Lower leg skin (tissue), 4 donors: ENCODE measurements around the gene RPTOR. TPM values are rescaled to one million over a fixed set of nuclear protein-coding genes. Genes with fewer than 3 reads are reported as not detected.
A peak's percentile ranks its signal among the peaks of the same experiment; 100 is the strongest.

Experiments used
- DNase-seq, 2 donors: peaks; one replicate each; pipeline ENCODE4 v3.0.0-alpha.2; 2019; ENCODE audit warnings: low spot score in 2 of 2
- H3K4me3 ChIP-seq: fragments of 200-600 bp; sonication (generic); 2 replicates; pipeline ENCODE4 v1.5.1; 2017; ENCODE audit warnings: mild to moderate bottlenecking, low read depth; ENCODE audit not compliant: poor library complexity, severe bottlenecking
- POLR2A ChIP-seq, 2 donors: fragments of 450-650 bp; IDR thresholded peaks; one replicate each; pipeline ENCODE4 v1.6.1; 2016 to 2017; ENCODE audit warnings: antibody characterized with exemption in 2 of 2, mild to moderate bottlenecking in 1 of 2, moderate library complexity in 1 of 2
- WGBS, 2 donors: methylation state at CpG; one replicate each; pipeline ENCODE4 v1.1.5; 2018; 5-methylcytosine and 5-hydroxymethylcytosine counted together
- intact Hi-C: fragments of 100-400 bp; cut with DNase I; formaldehyde crosslinking; loops from one replicate; pipeline ENCODE4 v1.15.0; 2023; ENCODE audit warnings: low total_unique reads
- total RNA-seq, 4 donors: library from RNA; depleted of rRNA; stranded (reverse); fragments of >200 nt; gene quantifications; one replicate each; pipeline ENCODE4 v1.1.0, GENCODE V29; 2016
- TF ChIP-seq, protein P1 (sequence below), 3 donors: fragments of 450-650 bp; IDR thresholded peaks; one replicate each; pipeline ENCODE4 v1.5.1; 2016; ENCODE audit warnings: antibody characterized with exemption in 3 of 3, mild to moderate bottlenecking in 3 of 3, moderate library complexity in 2 of 3

The RPTOR gene
- total RNA-seq, 4 donors from 2014 or later = 30.7 to 68.2 (median 39.8) TPM

DNA sequence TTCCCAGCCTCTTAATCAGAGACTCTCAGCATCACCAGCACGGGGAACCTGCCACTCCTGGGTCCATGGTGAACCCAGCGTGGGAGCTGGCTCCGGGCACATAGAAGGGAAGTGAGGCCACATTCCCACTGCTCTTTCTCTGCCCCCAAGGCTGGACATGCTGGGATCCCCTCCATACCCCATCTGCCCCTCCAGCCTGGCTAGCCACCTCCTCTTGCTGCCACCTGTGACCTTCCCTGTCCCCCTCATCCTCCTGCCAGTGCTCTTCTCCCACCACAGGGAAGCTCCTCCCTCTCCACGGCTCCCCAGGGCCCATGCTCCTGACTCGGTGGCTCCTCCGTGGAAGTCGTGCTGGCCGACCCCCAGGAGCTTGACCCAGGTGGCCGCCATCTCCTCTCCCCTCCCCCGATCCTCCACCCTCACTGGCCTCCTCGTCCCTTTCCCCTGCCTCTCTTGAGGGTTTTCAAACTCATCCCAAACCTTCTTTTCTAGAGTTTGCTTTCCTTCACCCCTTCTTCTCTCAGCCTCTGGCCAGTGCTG lies 307.9 kb downstream of the RPTOR start:
- WGBS, 2 donors = 91 to 93% methylated on average over 11 of the region's 11 CpGs
- TF ChIP-seq POLR2A (IDR thresholded peaks at IDR 0.05) = no peak
- TF ChIP-seq, protein P1, sequence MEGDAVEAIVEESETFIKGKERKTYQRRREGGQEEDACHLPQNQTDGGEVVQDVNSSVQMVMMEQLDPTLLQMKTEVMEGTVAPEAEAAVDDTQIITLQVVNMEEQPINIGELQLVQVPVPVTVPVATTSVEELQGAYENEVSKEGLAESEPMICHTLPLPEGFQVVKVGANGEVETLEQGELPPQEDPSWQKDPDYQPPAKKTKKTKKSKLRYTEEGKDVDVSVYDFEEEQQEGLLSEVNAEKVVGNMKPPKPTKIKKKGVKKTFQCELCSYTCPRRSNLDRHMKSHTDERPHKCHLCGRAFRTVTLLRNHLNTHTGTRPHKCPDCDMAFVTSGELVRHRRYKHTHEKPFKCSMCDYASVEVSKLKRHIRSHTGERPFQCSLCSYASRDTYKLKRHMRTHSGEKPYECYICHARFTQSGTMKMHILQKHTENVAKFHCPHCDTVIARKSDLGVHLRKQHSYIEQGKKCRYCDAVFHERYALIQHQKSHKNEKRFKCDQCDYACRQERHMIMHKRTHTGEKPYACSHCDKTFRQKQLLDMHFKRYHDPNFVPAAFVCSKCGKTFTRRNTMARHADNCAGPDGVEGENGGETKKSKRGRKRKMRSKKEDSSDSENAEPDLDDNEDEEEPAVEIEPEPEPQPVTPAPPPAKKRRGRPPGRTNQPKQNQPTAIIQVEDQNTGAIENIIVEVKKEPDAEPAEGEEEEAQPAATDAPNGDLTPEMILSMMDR (IDR thresholded peaks at IDR 0.05) = no peak
- intact Hi-C loops = no loop called here
- no peak for DNase-seq
- no peak overlapping the region for H3K4me3 ChIP-seq

DNA sequence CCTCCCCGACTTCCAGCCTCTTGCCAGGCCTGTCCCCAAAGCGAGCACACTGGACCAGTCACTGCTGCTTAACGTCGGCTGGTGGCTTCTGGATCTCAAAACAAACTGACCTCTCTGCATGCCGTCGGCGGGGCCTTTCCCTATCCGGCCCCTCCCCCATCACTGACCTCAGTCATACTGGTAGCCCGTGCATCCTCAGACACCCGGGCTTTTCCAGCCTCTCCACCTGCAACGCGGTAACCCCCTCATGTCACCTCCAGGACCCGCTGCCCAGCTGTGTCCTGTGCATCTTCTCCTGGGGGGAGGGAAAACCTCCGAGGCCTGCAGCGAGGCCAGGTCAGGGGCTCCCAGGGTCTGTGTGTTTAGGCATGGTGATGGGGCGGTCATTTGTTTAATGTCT lies 308.4 kb downstream of the RPTOR start:
- TF ChIP-seq, protein P1 (IDR thresholded peaks at IDR 0.05) = no peak
- TF ChIP-seq POLR2A (IDR thresholded peaks at IDR 0.05) = no peak
- no peak for DNase-seq
- H3K4me3 ChIP-seq = no peak overlapping the region
- intact Hi-C loops = no loop called here
- WGBS, 2 donors = 85 to 87% methylated on average over 16 of the region's 16 CpGs

DNA sequence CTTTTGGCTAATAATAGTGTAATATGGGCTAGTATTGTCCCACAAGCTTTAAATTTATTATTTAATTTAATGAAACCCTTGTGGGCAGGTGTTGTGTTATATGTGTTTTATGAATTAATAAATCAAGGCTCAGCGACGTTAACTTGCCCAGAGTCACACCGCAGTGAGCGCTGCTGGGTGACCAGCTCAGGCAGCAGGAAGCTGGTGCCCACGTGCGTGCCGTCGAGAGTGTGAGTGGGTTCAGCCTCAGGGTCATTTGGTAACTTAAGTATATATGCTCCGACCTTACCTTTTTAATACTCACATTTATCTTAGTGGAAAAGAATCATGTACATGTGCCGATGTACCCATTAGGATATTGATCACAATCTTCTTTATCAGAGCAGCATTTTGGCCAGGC lies 309.6 kb downstream of the RPTOR start:
- 93 to 95% methylated on average over 10 of the region's 10 CpGs for WGBS, 2 donors
- no peak overlapping the region for H3K4me3 ChIP-seq
- no peak for DNase-seq
- TF ChIP-seq POLR2A (IDR thresholded peaks at IDR 0.05) = no peak
- intact Hi-C loops = no loop called here

DNA sequence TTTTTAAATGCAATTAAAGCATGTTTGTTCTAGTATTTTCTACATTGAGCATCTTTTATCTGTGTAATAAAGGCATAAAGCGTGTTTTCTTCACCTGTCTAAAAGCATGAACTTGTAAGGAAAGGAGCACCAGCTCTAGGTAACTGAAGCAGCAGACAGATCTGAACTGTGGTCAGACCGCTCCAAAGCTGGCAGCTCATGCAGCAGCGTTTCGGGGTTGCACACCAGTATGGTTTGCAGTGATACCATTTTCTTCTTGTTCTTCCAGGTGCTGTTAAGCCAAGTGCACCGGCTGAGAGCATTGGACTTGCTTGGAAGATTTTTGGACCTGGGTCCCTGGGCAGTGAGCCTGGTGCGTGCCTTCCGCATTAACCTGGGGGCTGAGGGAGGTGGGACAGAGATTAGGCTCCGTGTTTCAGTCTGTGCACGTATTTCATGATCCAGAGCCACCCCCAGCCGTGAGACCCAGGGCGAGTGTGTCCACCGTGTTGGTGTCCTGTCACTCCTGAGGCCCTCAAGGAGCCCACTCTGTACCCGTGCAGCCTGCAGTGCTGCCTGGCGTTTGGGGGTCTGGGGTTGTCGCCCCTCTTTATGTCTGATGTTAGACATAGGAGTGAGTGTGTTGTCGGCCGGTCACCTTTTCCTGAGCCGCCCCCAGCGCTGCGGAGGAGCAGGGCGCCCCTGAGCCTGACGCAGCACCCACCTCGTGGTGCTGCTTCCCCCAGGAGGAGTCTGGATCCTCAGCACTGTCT lies 310.7 kb downstream of the RPTOR start:
- intact Hi-C loops = no loop called here
- WGBS, 2 donors = 91 to 97% methylated on average over 21 of the region's 23 CpGs
- TF ChIP-seq, protein P1 (IDR thresholded peaks at IDR 0.05) = no peak
- no peak for TF ChIP-seq POLR2A (IDR thresholded peaks at IDR 0.05)
- H3K4me3 ChIP-seq = no peak overlapping the region
- DNase-seq = no peak

- peak in 1 of 2 donors; percentile 57 for DNase-seq
- TF ChIP-seq, protein P1 (IDR thresholded peaks at IDR 0.05) = no peak
- TF ChIP-seq POLR2A (IDR thresholded peaks at IDR 0.05) = no peak
- H3K4me3 ChIP-seq = no peak overlapping the region
- WGBS, 2 donors = 59 to 63% methylated on average over 21 of the region's 21 CpGs
- intact Hi-C loops = no loop called here
Measured at GRCh38 chr17:80855948-80856862, 311.6 kb downstream of the RPTOR start.
